Measurements from ENCODE around the gene INTS11.

The INTS11 gene

GRCh38 chr1:1307261-1307922 is 17.1 kb downstream of the INTS11 start:
- Histone ChIP-seq H3K79me1 (ENCODE audit: low read length) (peaks cover 28% of the 10 kb centered on the region), H3K4me3 (ENCODE audit: low read depth, low read length) (peak overlapping the region; percentile 89), H3K9me3 (ENCODE audit: insufficient read depth, low read depth, low read length) (no peaks in the 10 kb centered on the region), H3K4ac (ENCODE audit: low read depth, low read length) (peak overlapping the region; percentile 59), H3K23ac (ENCODE audit: low read length) (no peak overlapping the region), H2BK5ac (ENCODE audit: low read depth, low read length, poor library complexity) (peak overlapping the region; percentile 3), H3K27ac (ENCODE audit: low read depth, low read length) (peak overlapping the region; percentile 77), H2BK12ac (ENCODE audit: low read length) (no peak overlapping the region), H3K36me3 (ENCODE audit: control insufficient read depth in 1 of 2, insufficient read depth in 2 of 2, low read length in 2 of 2) (peaks cover 29 to 30% of the 10 kb centered on the region in 2 experiments), H3K4me2 (ENCODE audit: low read length) (peak overlapping the region; percentile 88), H4K12ac (ENCODE audit: low read depth, low read length) (peak overlapping the region; percentile 3), H4K91ac (ENCODE audit: low read depth, low read length) (peak overlapping the region; percentile 85), H2BK120ac (ENCODE audit: insufficient read depth, low read length, poor library complexity) (peak overlapping the region; percentile 43), H3K9ac (ENCODE audit: low read length) (peak overlapping the region; percentile 81), H3K27me3 (ENCODE audit: insufficient read depth, low read length) (no peaks in the 10 kb centered on the region), H3K4me1 (ENCODE audit: control insufficient read depth in 1 of 2, insufficient read depth in 2 of 2, low read length in 2 of 2) (peaks cover 47 to 52% of the 10 kb centered on the region in 2 experiments), H3K79me2 (ENCODE audit: control insufficient read depth, insufficient read depth, low read length, poor library complexity) (peaks cover 26% of the 10 kb centered on the region), H2AK5ac (ENCODE audit: low read length) (peak overlapping the region; percentile 46), H4K8ac (ENCODE audit: low read depth, low read length) (peak overlapping the region; percentile 44), H3K14ac (ENCODE audit: low read length) (peak overlapping the region; percentile 59), H3K18ac (ENCODE audit: low read length) (peak overlapping the region; percentile 77), H2AFZ (ENCODE audit: insufficient read depth, low read length, poor library complexity) (no peak overlapping the region)
- WGBS (ENCODE audit: extremely low coverage, insufficient coverage, insufficient read length): no CpG with 5 or more reads among the region's 83 CpGs
- peak in 1 of 2 donors; percentile 51 for DNase-seq

DNA sequence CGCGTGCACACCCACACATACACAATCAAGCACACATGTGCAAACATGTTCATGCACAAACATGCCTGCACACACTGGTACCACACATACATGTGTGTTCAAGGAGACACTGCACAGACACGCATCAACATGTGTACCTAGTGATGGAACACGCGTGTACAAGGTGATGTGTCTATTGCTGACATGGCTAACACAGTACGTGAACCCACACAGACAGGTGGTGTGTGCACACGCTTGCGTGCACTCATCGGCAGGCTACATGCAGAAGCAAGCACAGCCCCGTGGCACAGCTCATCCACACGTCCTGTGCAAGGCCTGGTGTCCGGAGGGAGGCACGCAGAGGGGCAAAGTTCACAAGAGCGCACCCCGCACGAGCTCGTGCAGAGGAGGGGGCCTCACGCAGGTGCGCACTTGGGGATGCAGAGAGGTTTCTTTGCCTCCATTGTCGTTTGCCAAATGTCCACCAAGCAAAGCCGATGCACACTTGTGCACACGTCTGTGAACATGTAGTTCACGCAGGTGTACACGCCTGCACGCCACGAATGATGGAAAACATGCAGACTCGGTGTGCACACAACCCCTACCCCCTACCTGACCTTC is 17.7 kb downstream of the INTS11 start:
- no peak overlapping the region for H2AFZ ChIP-seq (ENCODE audit: insufficient read depth, low read length, poor library complexity)
- no peak overlapping the region for H3K27ac ChIP-seq (ENCODE audit: low read depth, low read length)
- peaks cover 23 to 25% of the 10 kb centered on the region in 2 experiments for H3K36me3 ChIP-seq (ENCODE audit: control insufficient read depth in 1 of 2, insufficient read depth in 2 of 2, low read length in 2 of 2)
- peaks cover 28% of the 10 kb centered on the region for H3K79me1 ChIP-seq (ENCODE audit: low read length)
- H2BK120ac ChIP-seq (ENCODE audit: insufficient read depth, low read length, poor library complexity): no peak overlapping the region
- peak overlapping the region; percentile 59 for H3K14ac ChIP-seq (ENCODE audit: low read length)
- H3K18ac ChIP-seq (ENCODE audit: low read length): no peak overlapping the region
- peaks cover 26% of the 10 kb centered on the region for H3K79me2 ChIP-seq (ENCODE audit: control insufficient read depth, insufficient read depth, low read length, poor library complexity)
- peak overlapping the region; percentile 85 for H4K91ac ChIP-seq (ENCODE audit: low read depth, low read length)
- H2BK12ac ChIP-seq (ENCODE audit: low read length): no peak overlapping the region
- no CpG with 5 or more reads among the region's 27 CpGs for WGBS (ENCODE audit: extremely low coverage, insufficient coverage, insufficient read length)
- H3K9ac ChIP-seq (ENCODE audit: low read length): peak overlapping the region; percentile 64
- no peak overlapping the region for H4K8ac ChIP-seq (ENCODE audit: low read depth, low read length)
- H2AK5ac ChIP-seq (ENCODE audit: low read length): no peak overlapping the region
- H3K9me3 ChIP-seq (ENCODE audit: insufficient read depth, low read depth, low read length): no peaks in the 10 kb centered on the region
- no peak overlapping the region for H4K12ac ChIP-seq (ENCODE audit: low read depth, low read length)
- H2BK5ac ChIP-seq (ENCODE audit: low read depth, low read length, poor library complexity): no peak overlapping the region
- H3K4ac ChIP-seq (ENCODE audit: low read depth, low read length): peak overlapping the region; percentile 59
- peak overlapping the region; percentile 89 for H3K4me3 ChIP-seq (ENCODE audit: low read depth, low read length)
- H3K23ac ChIP-seq (ENCODE audit: low read length): no peak overlapping the region
- H3K27me3 ChIP-seq (ENCODE audit: insufficient read depth, low read length): no peaks in the 10 kb centered on the region
- peak overlapping the region; percentile 88 for H3K4me2 ChIP-seq (ENCODE audit: low read length)
- no peak for DNase-seq
- H3K4me1 ChIP-seq (ENCODE audit: control insufficient read depth in 1 of 2, insufficient read depth in 2 of 2, low read length in 2 of 2): peaks cover 47 to 52% of the 10 kb centered on the region in 2 experiments

GRCh38 chr1:1306070-1306660 is 18.3 kb downstream of the INTS11 start:
- no peaks in the 10 kb centered on the region for H3K9me3 ChIP-seq (ENCODE audit: insufficient read depth, low read depth, low read length)
- peak overlapping the region; percentile 1 for H4K12ac ChIP-seq (ENCODE audit: low read depth, low read length)
- peak overlapping the region; percentile 29 for H3K9ac ChIP-seq (ENCODE audit: low read length)
- no peak overlapping the region for H3K23ac ChIP-seq (ENCODE audit: low read length)
- no peak overlapping the region for H3K4me3 ChIP-seq (ENCODE audit: low read depth, low read length)
- peak overlapping the region; percentile 14 for H3K4ac ChIP-seq (ENCODE audit: low read depth, low read length)
- H3K18ac ChIP-seq (ENCODE audit: low read length): peak overlapping the region; percentile 7
- peak overlapping the region; percentile 89 for H3K27ac ChIP-seq (ENCODE audit: low read depth, low read length)
- H2BK120ac ChIP-seq (ENCODE audit: insufficient read depth, low read length, poor library complexity): no peak overlapping the region
- H3K14ac ChIP-seq (ENCODE audit: low read length): peak overlapping the region; percentile 11
- no peak overlapping the region for H4K8ac ChIP-seq (ENCODE audit: low read depth, low read length)
- peaks cover 28% of the 10 kb centered on the region for H3K79me1 ChIP-seq (ENCODE audit: low read length)
- H2BK12ac ChIP-seq (ENCODE audit: low read length): no peak overlapping the region
- H3K79me2 ChIP-seq (ENCODE audit: control insufficient read depth, insufficient read depth, low read length, poor library complexity): peaks cover 26% of the 10 kb centered on the region
- WGBS (ENCODE audit: extremely low coverage, insufficient coverage, insufficient read length): no CpG with 5 or more reads among the region's 11 CpGs
- peak overlapping the region; percentile 10 for H2AK5ac ChIP-seq (ENCODE audit: low read length)
- no peak for DNase-seq
- peaks cover 47 to 52% of the 10 kb centered on the region in 2 experiments for H3K4me1 ChIP-seq (ENCODE audit: control insufficient read depth in 1 of 2, insufficient read depth in 2 of 2, low read length in 2 of 2)
- peaks cover 17 to 21% of the 10 kb centered on the region in 2 experiments for H3K36me3 ChIP-seq (ENCODE audit: control insufficient read depth in 1 of 2, insufficient read depth in 2 of 2, low read length in 2 of 2)
- peak overlapping the region; percentile 36 for H4K91ac ChIP-seq (ENCODE audit: low read depth, low read length)
- peak overlapping the region; percentile 88 for H3K4me2 ChIP-seq (ENCODE audit: low read length)
- H2BK5ac ChIP-seq (ENCODE audit: low read depth, low read length, poor library complexity): no peak overlapping the region
- no peak overlapping the region for H2AFZ ChIP-seq (ENCODE audit: insufficient read depth, low read length, poor library complexity)
- H3K27me3 ChIP-seq (ENCODE audit: insufficient read depth, low read length): no peaks in the 10 kb centered on the region

GRCh38 chr1:1305300-1306069 is 19.0 kb downstream of the INTS11 start:
- peak overlapping the region; percentile 88 for H3K4me2 ChIP-seq (ENCODE audit: low read length)
- H2AFZ ChIP-seq (ENCODE audit: insufficient read depth, low read length, poor library complexity): peak overlapping the region; percentile 50
- H3K9ac ChIP-seq (ENCODE audit: low read length): no peak overlapping the region
- peaks cover 10 to 14% of the 10 kb centered on the region in 2 experiments for H3K36me3 ChIP-seq (ENCODE audit: control insufficient read depth in 1 of 2, insufficient read depth in 2 of 2, low read length in 2 of 2)
- peak overlapping the region; percentile 51 for H4K12ac ChIP-seq (ENCODE audit: low read depth, low read length)
- peaks cover 26% of the 10 kb centered on the region for H3K79me2 ChIP-seq (ENCODE audit: control insufficient read depth, insufficient read depth, low read length, poor library complexity)
- H2BK5ac ChIP-seq (ENCODE audit: low read depth, low read length, poor library complexity): peak overlapping the region; percentile 73
- H3K4me3 ChIP-seq (ENCODE audit: low read depth, low read length): no peak overlapping the region
- peaks cover 47 to 52% of the 10 kb centered on the region in 2 experiments for H3K4me1 ChIP-seq (ENCODE audit: control insufficient read depth in 1 of 2, insufficient read depth in 2 of 2, low read length in 2 of 2)
- peak overlapping the region; percentile 12 for H2BK12ac ChIP-seq (ENCODE audit: low read length)
- H3K79me1 ChIP-seq (ENCODE audit: low read length): peaks cover 28% of the 10 kb centered on the region
- peak overlapping the region; percentile 89 for H3K27ac ChIP-seq (ENCODE audit: low read depth, low read length)
- H3K18ac ChIP-seq (ENCODE audit: low read length): peak overlapping the region; percentile 24
- H2BK120ac ChIP-seq (ENCODE audit: insufficient read depth, low read length, poor library complexity): peak overlapping the region; percentile 62
- peak overlapping the region; percentile 9 for H3K4ac ChIP-seq (ENCODE audit: low read depth, low read length)
- peak overlapping the region; percentile 60 for H3K14ac ChIP-seq (ENCODE audit: low read length)
- H3K23ac ChIP-seq (ENCODE audit: low read length): no peak overlapping the region
- no peaks in the 10 kb centered on the region for H3K9me3 ChIP-seq (ENCODE audit: insufficient read depth, low read depth, low read length)
- peak overlapping the region; percentile 77 for H4K8ac ChIP-seq (ENCODE audit: low read depth, low read length)
- peak overlapping the region; percentile 84 for H4K91ac ChIP-seq (ENCODE audit: low read depth, low read length)
- H2AK5ac ChIP-seq (ENCODE audit: low read length): peak overlapping the region; percentile 77
- DNase-seq: no peak
- no CpG with 5 or more reads among the region's 25 CpGs for WGBS (ENCODE audit: extremely low coverage, insufficient coverage, insufficient read length)
- no peaks in the 10 kb centered on the region for H3K27me3 ChIP-seq (ENCODE audit: insufficient read depth, low read length)
